Astrocyte (in vitro differentiated cells and primary cell): ENCODE results near the gene NUCKS1. TPM values are rescaled to one million over a fixed set of nuclear protein-coding genes. Genes with fewer than 3 reads are reported as not detected.

Experiments
- DNase-seq: peaks from one replicate; pipeline ENCODE4 v3.0.0-alpha.2; 2010; ENCODE audit warnings: low read depth
- FAIRE-seq: peaks from 2 replicates; lab custom pipeline; 2011; peaks lifted over from hg19 to GRCh38; lab: Jason Lieb, UNC
- H2AFZ ChIP-seq: 2 replicates; pipeline ENCODE4 v1.6.0; 2012; ENCODE audit warnings: low read depth, low read length, inconsistent platforms
- H3K27ac ChIP-seq: 2 replicates; pipeline ENCODE4 v1.5.1; 2011; ENCODE audit warnings: low read depth, low read length, inconsistent platforms
- H3K27me3 ChIP-seq: 2 replicates; pipeline ENCODE4 v1.6.0; 2011; ENCODE audit warnings: low read length, inconsistent platforms; ENCODE audit not compliant: insufficient read depth
- H3K36me3 ChIP-seq: 2 replicates; pipeline ENCODE4 v1.5.1; 2011; ENCODE audit warnings: low read length, inconsistent platforms; ENCODE audit not compliant: insufficient read depth
- H3K4me1 ChIP-seq: 2 replicates; pipeline ENCODE4 v1.5.1; 2011; ENCODE audit warnings: low read length, inconsistent platforms; ENCODE audit not compliant: insufficient read depth
- H3K4me2 ChIP-seq: 2 replicates; pipeline ENCODE4 v1.6.0; 2012; ENCODE audit warnings: low read length, inconsistent platforms
- H3K4me3 ChIP-seq: 2 replicates; pipeline ENCODE4 v1.5.1; 2011; ENCODE audit warnings: low read depth, mild to moderate bottlenecking, low read length, inconsistent platforms; ENCODE audit not compliant: insufficient read depth
- H3K79me2 ChIP-seq: 2 replicates; pipeline ENCODE4 v1.6.0; 2012; ENCODE audit warnings: mild to moderate bottlenecking, low read length, inconsistent platforms; ENCODE audit not compliant: insufficient read depth
- H3K9ac ChIP-seq: 2 replicates; pipeline ENCODE4 v1.6.0; 2012; ENCODE audit warnings: mild to moderate bottlenecking, low read length, inconsistent platforms
- H3K9me3 ChIP-seq: 2 replicates; pipeline ENCODE4 v1.5.1; 2012; ENCODE audit warnings: low read depth, mild to moderate bottlenecking, low read length, inconsistent platforms; ENCODE audit not compliant: insufficient read depth
- H4K20me1 ChIP-seq: 2 replicates; pipeline ENCODE4 v1.6.0; 2012; ENCODE audit warnings: low read length, inconsistent platforms; ENCODE audit not compliant: insufficient read depth
- H3K27ac Mint-ChIP-seq: one replicate; pipeline ENCODE4 v1.8.0; 2021; ENCODE audit warnings: mild to moderate bottlenecking, mixed read lengths; ENCODE audit not compliant: unreplicated experiment
- H3K27me3 Mint-ChIP-seq: one replicate; pipeline ENCODE4 v1.8.0; 2021; ENCODE audit warnings: low read depth, mixed read lengths; ENCODE audit not compliant: unreplicated experiment
- H3K36me3 Mint-ChIP-seq: one replicate; pipeline ENCODE4 v1.8.0; 2021; ENCODE audit warnings: low read depth, mixed read lengths; ENCODE audit not compliant: unreplicated experiment
- H3K4me1 Mint-ChIP-seq: one replicate; pipeline ENCODE4 v1.8.0; 2021; ENCODE audit warnings: low read depth, mixed read lengths; ENCODE audit not compliant: unreplicated experiment
- H3K4me3 Mint-ChIP-seq: one replicate; pipeline ENCODE4 v1.8.0; 2021; ENCODE audit warnings: mild to moderate bottlenecking, moderate library complexity, mixed read lengths; ENCODE audit not compliant: unreplicated experiment
- H3K9me3 Mint-ChIP-seq: one replicate; pipeline ENCODE4 v1.8.0; 2021; ENCODE audit warnings: mild to moderate bottlenecking, mixed read lengths; ENCODE audit not compliant: unreplicated experiment
- EZH2 ChIP-seq: IDR thresholded peaks from 2 replicates; pipeline ENCODE4 v1.6.1; 2012; ENCODE audit warnings: mild to moderate bottlenecking, low read length, inconsistent platforms; ENCODE audit not compliant: insufficient read depth
- total RNA-seq: library from RNA; stranded (reverse); gene quantifications from 2 replicates; pipeline ENCODE4 v1.2.1, GENCODE V29; 2021
- TF ChIP-seq, protein P1 (sequence below): IDR thresholded peaks from 2 replicates; pipeline ENCODE4 v1.5.1; 2011; ENCODE audit warnings: low read depth, mild to moderate bottlenecking, inconsistent platforms, low read length, moderate library complexity; ENCODE audit not compliant: insufficient read depth

Gene NUCKS1
- total RNA-seq, 1 donor from 2014 or later: 169 TPM

GRCh38 chr1:205688171-205689080, 61.6 kb downstream of the NUCKS1 start:
- Mint-ChIP-seq H3K36me3 (no peaks in the 10 kb centered on the region), H3K27ac (no peak overlapping the region), H3K4me1 (peaks cover 3% of the 10 kb centered on the region), H3K4me3 (no peak overlapping the region), H3K9me3 (no peaks in the 10 kb centered on the region), H3K27me3 (peaks cover 10% of the 10 kb centered on the region)
- Histone ChIP-seq H3K4me3 (no peak overlapping the region), H3K79me2 (no peaks in the 10 kb centered on the region), H3K4me2 (no peak overlapping the region), H2AFZ (no peak overlapping the region), H3K9me3 (no peaks in the 10 kb centered on the region), H3K9ac (no peak overlapping the region), H4K20me1 (no peaks in the 10 kb centered on the region), H3K36me3 (no peaks in the 10 kb centered on the region), H3K4me1 (no peaks in the 10 kb centered on the region), H3K27ac (no peak overlapping the region), H3K27me3 (no peaks in the 10 kb centered on the region)
- TF ChIP-seq, protein P1, sequence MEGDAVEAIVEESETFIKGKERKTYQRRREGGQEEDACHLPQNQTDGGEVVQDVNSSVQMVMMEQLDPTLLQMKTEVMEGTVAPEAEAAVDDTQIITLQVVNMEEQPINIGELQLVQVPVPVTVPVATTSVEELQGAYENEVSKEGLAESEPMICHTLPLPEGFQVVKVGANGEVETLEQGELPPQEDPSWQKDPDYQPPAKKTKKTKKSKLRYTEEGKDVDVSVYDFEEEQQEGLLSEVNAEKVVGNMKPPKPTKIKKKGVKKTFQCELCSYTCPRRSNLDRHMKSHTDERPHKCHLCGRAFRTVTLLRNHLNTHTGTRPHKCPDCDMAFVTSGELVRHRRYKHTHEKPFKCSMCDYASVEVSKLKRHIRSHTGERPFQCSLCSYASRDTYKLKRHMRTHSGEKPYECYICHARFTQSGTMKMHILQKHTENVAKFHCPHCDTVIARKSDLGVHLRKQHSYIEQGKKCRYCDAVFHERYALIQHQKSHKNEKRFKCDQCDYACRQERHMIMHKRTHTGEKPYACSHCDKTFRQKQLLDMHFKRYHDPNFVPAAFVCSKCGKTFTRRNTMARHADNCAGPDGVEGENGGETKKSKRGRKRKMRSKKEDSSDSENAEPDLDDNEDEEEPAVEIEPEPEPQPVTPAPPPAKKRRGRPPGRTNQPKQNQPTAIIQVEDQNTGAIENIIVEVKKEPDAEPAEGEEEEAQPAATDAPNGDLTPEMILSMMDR: no peak
- TF ChIP-seq EZH2: no peak
- DNase-seq: no peak
- no peak for FAIRE-seq

DNA sequence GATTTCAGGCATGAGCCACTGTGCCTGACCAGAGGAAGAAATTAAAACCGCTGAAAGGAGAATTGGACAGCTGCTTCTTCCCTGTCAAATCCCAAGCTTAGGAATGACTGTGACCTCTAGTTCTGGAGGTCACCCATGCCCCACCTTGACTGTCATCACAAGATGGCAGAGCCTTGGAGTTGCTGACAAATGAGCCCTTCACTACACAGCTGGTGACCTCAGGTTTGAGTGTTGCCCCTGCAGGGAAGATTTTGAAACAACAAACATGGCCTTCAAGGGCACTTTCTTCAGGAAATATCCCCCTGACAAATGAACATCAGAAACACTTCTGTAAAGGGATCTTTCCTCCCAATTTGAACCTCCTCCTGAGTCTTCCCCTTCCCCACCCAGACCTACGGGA, 62.7 kb downstream of the NUCKS1 start:
- Mint-ChIP-seq H3K27me3 (peaks cover 10% of the 10 kb centered on the region), H3K4me1 (no peaks in the 10 kb centered on the region), H3K9me3 (no peaks in the 10 kb centered on the region), H3K27ac (no peak overlapping the region), H3K4me3 (no peak overlapping the region), H3K36me3 (no peaks in the 10 kb centered on the region)
- no peaks in the 10 kb centered on the region for H3K27me3 ChIP-seq
- H3K4me2 ChIP-seq: no peak overlapping the region
- H3K27ac ChIP-seq: no peak overlapping the region
- no peak for FAIRE-seq
- H4K20me1 ChIP-seq: no peaks in the 10 kb centered on the region
- H3K9me3 ChIP-seq: no peaks in the 10 kb centered on the region
- no peak for DNase-seq
- no peaks in the 10 kb centered on the region for H3K36me3 ChIP-seq
- H3K4me3 ChIP-seq: no peak overlapping the region
- no peak overlapping the region for H3K9ac ChIP-seq
- no peak overlapping the region for H2AFZ ChIP-seq
- no peaks in the 10 kb centered on the region for H3K4me1 ChIP-seq
- no peaks in the 10 kb centered on the region for H3K79me2 ChIP-seq
- TF ChIP-seq, protein P1: no peak
- no peak for TF ChIP-seq EZH2

DNA sequence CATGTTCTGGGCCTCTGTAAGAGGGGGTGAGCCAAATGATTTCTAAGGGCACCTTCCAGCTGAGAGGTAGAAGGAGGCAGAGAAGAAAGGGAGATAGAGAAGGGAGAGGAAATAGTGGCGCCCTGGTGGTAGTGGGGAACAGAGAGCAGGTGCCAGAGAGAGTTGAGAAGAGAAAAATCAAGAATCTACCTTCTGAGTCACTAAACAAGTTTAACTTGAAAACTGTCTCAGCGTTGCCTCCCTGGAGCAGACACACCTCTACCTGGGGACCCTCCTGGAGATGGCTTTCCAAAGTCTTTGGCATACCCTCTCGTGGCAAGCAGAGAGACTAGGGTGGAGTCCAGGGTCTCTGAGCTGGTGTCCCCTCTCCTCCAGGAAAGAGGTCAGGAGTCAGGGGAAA, 68.6 kb downstream of the NUCKS1 start:
- Histone ChIP-seq H3K36me3 (no peaks in the 10 kb centered on the region), H4K20me1 (peaks cover 9% of the 10 kb centered on the region), H3K4me1 (peaks cover 13% of the 10 kb centered on the region), H2AFZ (no peak overlapping the region), H3K4me3 (no peak overlapping the region), H3K27ac (no peak overlapping the region), H3K4me2 (no peak overlapping the region), H3K9me3 (no peaks in the 10 kb centered on the region), H3K27me3 (no peaks in the 10 kb centered on the region), H3K79me2 (peaks cover 14% of the 10 kb centered on the region), H3K9ac (no peak overlapping the region)
- Mint-ChIP-seq H3K27ac (no peak overlapping the region), H3K27me3 (no peaks in the 10 kb centered on the region), H3K4me1 (peaks cover 11% of the 10 kb centered on the region), H3K9me3 (no peaks in the 10 kb centered on the region), H3K4me3 (peak overlapping the region; percentile 83), H3K36me3 (peaks cover 2% of the 10 kb centered on the region)
- FAIRE-seq: no peak
- TF ChIP-seq EZH2: no peak
- TF ChIP-seq, protein P1: no peak
- DNase-seq: no peak
